ENCODE data around the gene SEPSECS. TPM values are rescaled to one million over a fixed set of nuclear protein-coding genes. Genes with fewer than 3 reads are reported as not detected.

SEPSECS gene
- total RNA-seq, 1 donor from 2014 or later = 5.3 TPM

- no peak for DNase-seq (ENCODE audit: low read depth)
Observed at GRCh38 chr4:25110527-25111329, 49.5 kb downstream of the SEPSECS start.

GRCh38 chr4:25109511-25109910 is 50.7 kb downstream of the SEPSECS start:
- no peak for DNase-seq (ENCODE audit: low read depth)

GRCh38 chr4:25108556-25108955 is 51.7 kb downstream of the SEPSECS start:
- no peak for DNase-seq (ENCODE audit: low read depth)

- DNase-seq (ENCODE audit: low read depth) = no peak
Observed at GRCh38 chr4:25107827-25108516, 52.3 kb downstream of the SEPSECS start.

- no peak for DNase-seq (ENCODE audit: low read depth)
Observed at GRCh38 chr4:25106363-25107151, 53.7 kb downstream of the SEPSECS start.

- no peak for DNase-seq (ENCODE audit: low read depth)
Observed at GRCh38 chr4:25104591-25104990, 55.7 kb downstream of the SEPSECS start.

GRCh38 chr4:25103418-25103817 is 56.8 kb downstream of the SEPSECS start:
- DNase-seq (ENCODE audit: low read depth) = no peak

GRCh38 chr4:25101836-25102235 is 58.4 kb downstream of the SEPSECS start:
- no peak for DNase-seq (ENCODE audit: low read depth)

GRCh38 chr4:25100710-25101109 is 59.5 kb downstream of the SEPSECS start:
- no peak for DNase-seq (ENCODE audit: low read depth)

- peak; percentile 96 for DNase-seq (ENCODE audit: low read depth)
Observed at GRCh38 chr4:25100021-25100555, 60.2 kb downstream of the SEPSECS start.

GRCh38 chr4:25098964-25099891 is 61.0 kb downstream of the SEPSECS start:
- DNase-seq (ENCODE audit: low read depth) = peak; percentile 97

GRCh38 chr4:25096981-25097443 is 63.2 kb downstream of the SEPSECS start:
- DNase-seq (ENCODE audit: low read depth) = no peak

GRCh38 chr4:25096251-25096980 is 63.8 kb downstream of the SEPSECS start:
- DNase-seq (ENCODE audit: low read depth) = peak; percentile 37

- DNase-seq (ENCODE audit: low read depth) = no peak
Observed at GRCh38 chr4:25095837-25096236, 64.4 kb downstream of the SEPSECS start.

- no peak for DNase-seq (ENCODE audit: low read depth)
Observed at GRCh38 chr4:25092139-25092538, 68.1 kb downstream of the SEPSECS start.

GRCh38 chr4:25090516-25090915 is 69.7 kb downstream of the SEPSECS start:
- no peak for DNase-seq (ENCODE audit: low read depth)

- no peak for DNase-seq (ENCODE audit: low read depth)
Observed at GRCh38 chr4:25089051-25089763, 71.0 kb downstream of the SEPSECS start.

GRCh38 chr4:25088093-25088952 is 71.9 kb downstream of the SEPSECS start:
- peak; percentile 49 for DNase-seq (ENCODE audit: low read depth)

Measured in myocyte (in vitro differentiated cells).